A673 (cell line): ENCODE measurements around the gene BPNT1. TPM values are rescaled to one million over a fixed set of nuclear protein-coding genes. Genes with fewer than 3 reads are reported as not detected.

Experiments used
- BruUV-seq: library from RNA; stranded (reverse); fragments of 400-500 nt; replicated peaks from 2 replicates; lab custom pipeline; 2021; lab: Mats Ljungman, UMichigan
- CTCF ChIA-PET: fragments of 300-600 bp; sonication (Branson Sonifier 250); formaldehyde crosslinking; loops from one replicate; lab custom pipeline; 2022; ENCODE audit warnings: antibody characterized with exemption; lab: Charles Lee
- POLR2A ChIA-PET: fragments of 300-600 bp; sonication (Branson Sonifier 250); formaldehyde crosslinking; loops from one replicate; lab custom pipeline; 2022; ENCODE audit warnings: antibody characterized with exemption; ENCODE audit not compliant: low non-redundant PET; lab: Charles Lee
- DNase-seq: peaks from one replicate; pipeline ENCODE4 v3.0.0-alpha.2; 2015; ENCODE audit warnings: low spot score
- H3K27ac ChIP-seq: fragments of 200-600 bp; sonication (generic); 2 replicates; pipeline ENCODE4 v1.5.1; 2016; ENCODE audit warnings: mixed run types, low read depth, mild to moderate bottlenecking, mixed read lengths, antibody characterized with exemption, low read length; ENCODE audit not compliant: poor library complexity, severe bottlenecking
- H3K27me3 ChIP-seq: fragments of 200-600 bp; sonication (generic); replicated peaks from 2 replicates; pipeline ENCODE4 v1.6.1; 2017; ENCODE audit warnings: mixed run types, low read depth, mild to moderate bottlenecking, mixed read lengths, antibody characterized with exemption, low read length; ENCODE audit not compliant: insufficient read depth, poor library complexity
- H3K36me3 ChIP-seq: fragments of 200-600 bp; sonication (generic); 2 replicates; pipeline ENCODE4 v1.6.1; 2016; ENCODE audit warnings: mixed run types, mild to moderate bottlenecking, mixed read lengths, antibody characterized with exemption, low read length; ENCODE audit not compliant: insufficient read depth, poor library complexity, severe bottlenecking
- H3K4me1 ChIP-seq: fragments of 200-600 bp; sonication (generic); 2 replicates; pipeline ENCODE4 v1.6.1; 2017; ENCODE audit warnings: mixed run types, mild to moderate bottlenecking, mixed read lengths, antibody characterized with exemption, low read length; ENCODE audit not compliant: insufficient read depth, poor library complexity, severe bottlenecking
- H3K4me3 ChIP-seq: fragments of 200-600 bp; sonication (generic); 2 replicates; pipeline ENCODE4 v1.5.1; 2016; ENCODE audit warnings: low read depth, mixed run types, mild to moderate bottlenecking, mixed read lengths, low read length; ENCODE audit not compliant: poor library complexity, severe bottlenecking
- H3K9me3 ChIP-seq: fragments of 200-600 bp; sonication (generic); 2 replicates; pipeline ENCODE4 v1.6.1; 2016; ENCODE audit warnings: mixed run types, low read depth, mild to moderate bottlenecking, mixed read lengths, antibody characterized with exemption, low read length; ENCODE audit not compliant: poor library complexity, severe bottlenecking
- CTCF ChIP-seq: fragments of 300-800, 200-600 bp; sonication (generic); conservative IDR thresholded peaks from 2 replicates; pipeline ENCODE4 v1.5.1; 2017; ENCODE audit warnings: low read depth, mild to moderate bottlenecking, antibody characterized with exemption, low read length, moderate library complexity, mixed read lengths
- EZH2 ChIP-seq: fragments of 200-600 bp; sonication (generic); IDR thresholded peaks from 2 replicates; pipeline ENCODE4 v1.6.1; 2017; ENCODE audit warnings: borderline replicate concordance, low read depth, mild to moderate bottlenecking, mixed read lengths, antibody characterized with exemption, low read length; ENCODE audit not compliant: poor library complexity, severe bottlenecking
- intact Hi-C: fragments of 100-400 bp; cut with micrococcal nuclease; formaldehyde crosslinking; loops from one replicate; pipeline ENCODE4 v1.10.0; 2022; ENCODE audit not compliant: unreplicated experiment
- total RNA-seq: library from RNA; stranded (reverse); gene quantifications from 2 replicates; pipeline ENCODE4 v1.2.3, GENCODE V29; 2021

The BPNT1 gene
- total RNA-seq, 1 experiment from 2014 or later: 23.5 TPM

- no peaks in the 10 kb centered on the region for H3K9me3 ChIP-seq
- POLR2A ChIA-PET: no interaction called here
- no peak overlapping the region for H3K4me3 ChIP-seq
- no peak overlapping the region for H3K27ac ChIP-seq
- H3K36me3 ChIP-seq: peaks cover 70% of the 10 kb centered on the region
- H3K4me1 ChIP-seq: no peaks in the 10 kb centered on the region
- TF ChIP-seq EZH2 (no peak), CTCF (no peak)
- intact Hi-C loops: no loop called here
- CTCF ChIA-PET: interaction anchor here (0.6 kb wide), 1 partner anchor 29 kb away, joined by 3 read pairs; no protein-coding TSS in a partner anchor
- no peak for DNase-seq
- BruUV-seq: no TSS peak
- H3K27me3 ChIP-seq: no peaks in the 10 kb centered on the region
Measured at GRCh38 chr1:220019071-220019470, 70.5 kb downstream of the BPNT1 start.

GRCh38 chr1:220013497-220013896 is 76.1 kb downstream of the BPNT1 start:
- peaks cover 44% of the 10 kb centered on the region for H3K36me3 ChIP-seq
- intact Hi-C loops: no loop called here

GRCh38 chr1:220012259-220012658 is 77.3 kb downstream of the BPNT1 start:
- ChIA-PET CTCF (no interaction called here), POLR2A (no interaction called here)
- no peaks in the 10 kb centered on the region for H3K4me1 ChIP-seq
- no peaks in the 10 kb centered on the region for H3K9me3 ChIP-seq
- no peak; the same call in 1 of the 2 replicates for TF ChIP-seq CTCF
- no peak for TF ChIP-seq EZH2
- no peak overlapping the region for H3K27ac ChIP-seq
- BruUV-seq: no TSS peak
- H3K36me3 ChIP-seq: peaks cover 31% of the 10 kb centered on the region
- intact Hi-C loops: no loop called here
- no peaks in the 10 kb centered on the region for H3K27me3 ChIP-seq
- H3K4me3 ChIP-seq: no peak overlapping the region
- no peak for DNase-seq

More at GRCh38 chr1:220013497-220013896, 76.1 kb downstream of the BPNT1 start:
- no peak overlapping the region for H3K27ac ChIP-seq
- no peaks in the 10 kb centered on the region for H3K27me3 ChIP-seq
- no peak for DNase-seq
- no TSS peak for BruUV-seq
- TF ChIP-seq EZH2 (no peak), CTCF (no peak)
- H3K4me1 ChIP-seq: no peaks in the 10 kb centered on the region
- H3K4me3 ChIP-seq: no peak overlapping the region
- H3K9me3 ChIP-seq: no peaks in the 10 kb centered on the region
- POLR2A ChIA-PET: no interaction called here
- CTCF ChIA-PET: no interaction called here
